GM12878 (cell line): ENCODE data around the gene CBX2. TPM values are rescaled to one million over a fixed set of nuclear protein-coding genes. Genes with fewer than 3 reads are reported as not detected.

Experiments
- ATAC-seq: fragments of 200-7000 bp; cut with Tn5 transposase; 3 replicates; pipeline ENCODE4 v1.9.1; 2020; ENCODE audit warnings: mild to moderate bottlenecking, moderate library complexity
- BruUV-seq: library from RNA; stranded (reverse); fragments of 400-500 nt; replicated peaks from 2 replicates; lab custom pipeline; 2021; lab: Mats Ljungman, UMichigan
- CTCF ChIA-PET: fragments of 300-600 bp; sonication (Branson Sonifier 250); formaldehyde crosslinking; extraction: SDS; loops from one replicate; lab custom pipeline; 2021; ENCODE audit warnings: inconsistent platforms; lab: Yijun Ruan, JAX
- POLR2A ChIA-PET: fragments of 350-600 bp; formaldehyde crosslinking; extraction: SDS; loops from one replicate; lab custom pipeline; 2021; ENCODE audit warnings: inconsistent platforms; lab: Charles Lee
- RAD21 ChIA-PET: fragments of 300-600 bp; sonication (Branson Sonifier 250); formaldehyde crosslinking; loops from one replicate; lab custom pipeline; 2023; ENCODE audit warnings: antibody characterized with exemption; ENCODE audit not compliant: unreplicated experiment; lab: Charles Lee
- SMC1A ChIA-PET: fragments of 300-600 bp; sonication (Branson Sonifier 250); formaldehyde crosslinking; loops from one replicate; lab custom pipeline; 2023; ENCODE audit not compliant: unreplicated experiment, uncharacterized antibody; lab: Charles Lee
- DNase-seq: peaks from one replicate; pipeline ENCODE4 v3.0.0-alpha.2; 2011; ENCODE audit warnings: low read depth, low spot score
- FAIRE-seq: peaks from 3 replicates; lab custom pipeline; 2011; peaks lifted over from hg19 to GRCh38; lab: Jason Lieb, UNC
- H2AFZ ChIP-seq: 2 replicates; pipeline ENCODE4 v1.6.0; 2011; ENCODE audit warnings: low read depth, low read length, control low read depth; ENCODE audit not compliant: control insufficient read depth
- H3K27ac ChIP-seq: 2 replicates; pipeline ENCODE4 v1.5.1; 2011; ENCODE audit warnings: control low read depth; ENCODE audit not compliant: control insufficient read depth, insufficient read depth
- H3K27me3 ChIP-seq, 2 experiments: replicated peaks in 1 of 2; 2 replicates each; pipeline versions ENCODE4 v1.6.0 to v1.6.1; 2011; ENCODE audit warnings: low read length in 1 of 2; ENCODE audit not compliant: control insufficient read depth in 2 of 2, insufficient read depth in 2 of 2
- H3K36me3 ChIP-seq, 2 experiments: 2 replicates each; pipeline ENCODE4 v1.5.1; 2011; ENCODE audit warnings: low read length in 1 of 2; ENCODE audit not compliant: control insufficient read depth in 2 of 2, insufficient read depth in 2 of 2
- H3K4me1 ChIP-seq: 2 replicates; pipeline ENCODE4 v1.6.1; 2011; ENCODE audit warnings: mild to moderate bottlenecking, low read length, moderate library complexity, mixed read lengths; ENCODE audit not compliant: control insufficient read depth, insufficient read depth
- H3K4me2 ChIP-seq: 2 replicates; pipeline ENCODE4 v1.6.0; 2011; ENCODE audit warnings: control low read depth; ENCODE audit not compliant: control insufficient read depth, insufficient read depth
- H3K4me3 ChIP-seq: fragments of 200-600 bp; sonication (generic); 2 replicates; pipeline ENCODE4 v1.5.1; 2016
- H3K79me2 ChIP-seq: 2 replicates; pipeline ENCODE4 v1.6.0; 2011; ENCODE audit warnings: low read length; ENCODE audit not compliant: control insufficient read depth, insufficient read depth
- H3K9ac ChIP-seq: 2 replicates; pipeline ENCODE4 v1.8.0; 2011; ENCODE audit warnings: low read length, control low read depth, mixed read lengths; ENCODE audit not compliant: control insufficient read depth, insufficient read depth
- H3K9me3 ChIP-seq: replicated peaks from 3 replicates; pipeline ENCODE4 v1.5.1; 2011; ENCODE audit warnings: mild to moderate bottlenecking, low read length; ENCODE audit not compliant: control insufficient read depth, insufficient read depth
- H4K20me1 ChIP-seq: 2 replicates; pipeline ENCODE4 v1.6.0; 2011; ENCODE audit not compliant: control insufficient read depth, insufficient read depth
- BHLHE40 ChIP-seq, 2 experiments: fragments of 450-650 bp in 1 of 2; IDR thresholded peaks; 2 replicates each; pipeline ENCODE4 v1.6.1; 2011 to 2017; ENCODE audit warnings: low read depth in 2 of 2, borderline replicate concordance in 1 of 2, improper control_type of control experiment in 1 of 2, low read length in 1 of 2, mild to moderate bottlenecking in 1 of 2
- BMI1 ChIP-seq: fragments of 450-650 bp; IDR thresholded peaks from 2 replicates; pipeline ENCODE4 v1.6.1; 2016; ENCODE audit warnings: mild to moderate bottlenecking, moderate library complexity, borderline replicate concordance
- BRCA1 ChIP-seq: IDR thresholded peaks from 2 replicates; pipeline ENCODE4 v1.6.1; 2011; ENCODE audit warnings: low read depth, low read length, improper control_type of control experiment
- CEBPB ChIP-seq, 2 experiments: fragments of 150-350 bp in 1 of 2; IDR thresholded peaks; 2 replicates each; pipeline ENCODE4 v1.6.1; 2012 to 2014; ENCODE audit warnings: low read depth in 2 of 2, low read length in 2 of 2, borderline replicate concordance in 1 of 2, inconsistent platforms in 1 of 2
- DPF2 ChIP-seq: fragments of 450-650 bp; IDR thresholded peaks from 2 replicates; pipeline ENCODE4 v1.6.1; 2017; ENCODE audit warnings: mild to moderate bottlenecking
- E4F1 ChIP-seq: fragments of 450-650 bp; IDR thresholded peaks from 2 replicates; pipeline ENCODE4 v1.6.1; 2018; ENCODE audit warnings: borderline replicate concordance, mild to moderate bottlenecking; ENCODE audit not compliant: partially characterized antibody
- GATAD2B ChIP-seq: fragments of 450-650 bp; conservative IDR thresholded peaks from 2 replicates; pipeline ENCODE4 v1.6.1; 2017; ENCODE audit warnings: low read depth, mild to moderate bottlenecking, moderate library complexity
- PKNOX1 ChIP-seq: fragments of 450-650 bp; IDR thresholded peaks from 2 replicates; pipeline ENCODE4 v1.6.1; 2016; ENCODE audit warnings: mild to moderate bottlenecking
- POU2F2 ChIP-seq: IDR thresholded peaks from 3 replicates; pipeline ENCODE4 v1.6.1; 2011; ENCODE audit warnings: low read depth, mild to moderate bottlenecking, low read length, borderline replicate concordance
- RAD21 ChIP-seq: IDR thresholded peaks from 2 replicates; pipeline ENCODE4 v1.6.1; 2011; ENCODE audit warnings: mild to moderate bottlenecking, low read depth, low read length, moderate library complexity; ENCODE audit not compliant: insufficient read depth
- RAD51 ChIP-seq: fragments of 450-650 bp; IDR thresholded peaks from 2 replicates; pipeline ENCODE4 v1.6.1; 2016; ENCODE audit warnings: moderate library complexity, mild to moderate bottlenecking, inconsistent platforms
- RBBP5 ChIP-seq: fragments of 200-600 bp; sonication (generic); conservative IDR thresholded peaks from 2 replicates; pipeline ENCODE4 v1.6.1; 2016
- TBL1XR1 ChIP-seq: IDR thresholded peaks from 2 replicates; pipeline ENCODE4 v1.6.1; 2012; ENCODE audit warnings: low read depth, low read length, improper control_type of control experiment
- WRNIP1 ChIP-seq: IDR thresholded peaks from 2 replicates; pipeline ENCODE4 v1.6.1; 2011; ENCODE audit warnings: low read depth, low read length, improper control_type of control experiment, borderline replicate concordance
- YBX1 ChIP-seq: fragments of 450-650 bp; IDR thresholded peaks from 2 replicates; pipeline ENCODE4 v1.6.1; 2016; ENCODE audit warnings: antibody characterized with exemption
- ZNF622 ChIP-seq: fragments of 450-650 bp; IDR thresholded peaks from 2 replicates; pipeline ENCODE4 v1.6.1; 2017; ENCODE audit warnings: mild to moderate bottlenecking, inconsistent platforms
- ZZZ3 ChIP-seq: IDR thresholded peaks from 2 replicates; pipeline ENCODE4 v1.6.1; 2011; ENCODE audit warnings: low read depth; ENCODE audit not compliant: control insufficient read depth, insufficient read length
- WGBS: methylation state at CpG from one replicate; pipeline ENCODE4 v1.1.6; 2016; ENCODE audit warnings: low lambda C conversion rate; ENCODE audit not compliant: insufficient replicate concordance, insufficient coverage; ENCODE audit errors: missing lambda C conversion rate; 5-methylcytosine and 5-hydroxymethylcytosine counted together
- in situ Hi-C: fragments of 300-500 bp; cut with MboI; formaldehyde crosslinking; loops from 9 replicates; pipeline ENCODE4 v1.14.3; 2018; ENCODE audit warnings: mixed read lengths
- intact Hi-C: fragments of 100-400 bp; cut with micrococcal nuclease; formaldehyde crosslinking; loops from one replicate; pipeline ENCODE4 v1.14.2; 2022; ENCODE audit not compliant: unreplicated experiment
- polyA plus RNA-seq, 11 experiments: library from polyadenylated mRNA; depleted of rRNA in 4 of 11; unstranded in 6 of 11; stranded (reverse) in 5 of 11; fragments of >200 nt; fragmentation: Nextera tagmentation in 4 of 11; fragmentation: Illumina TruSeq in 1 of 11; extraction: Ambion mirVana in 4 of 11; extraction: Trizol in 1 of 11; gene quantifications; 1 replicate in 1 of 11; 2 replicates in 10 of 11; pipeline versions ENCODE4 v1.2.1 to v1.2.3, GENCODE V29; 2011 to 2016; ENCODE audit warnings: inconsistent platforms in 2 of 11, missing spikeins in 2 of 11, low read depth in 1 of 11
- total RNA-seq, 4 experiments: library from RNA; depleted of rRNA in 3 of 4; stranded (reverse); fragments of >200 nt in 3 of 4; fragmentation: Illumina TruSeq in 1 of 4; extraction: Trizol in 1 of 4; gene quantifications; 2 replicates each; pipeline versions ENCODE4 v1.2.1 to v1.2.3, GENCODE V29; 2013 to 2021

Gene CBX2
- total and polyA plus RNA-seq, 10 of the 15 experiments (the other 5 are each of a cell fraction or from before 2014, with no cell fraction given), result 0.35 to 7.5 (median 4.2) TPM

GRCh38 chr17:79746889-79747507, 30.9 kb upstream of the CBX2 start:
- H3K9ac ChIP-seq, result no peak overlapping the region

More at GRCh38 chr17:79746889-79747507, 30.9 kb upstream of the CBX2 start:
- TF ChIP-seq BMI1 (no peak), CEBPB (IDR thresholded peaks at IDR 0.05; ENCODE audit: borderline replicate concordance in 1 of 2, low read depth in 2 of 2, low read length in 2 of 2) (no peak), TBL1XR1 (no peak), ZNF622 (no peak), PKNOX1 (no peak), BHLHE40 (IDR thresholded peaks at IDR 0.05; ENCODE audit: borderline replicate concordance in 1 of 2, low read depth in 2 of 2, low read length in 1 of 2) (no peak), WRNIP1 (no peak), RBBP5 (no peak), RAD51 (no peak), POU2F2 (no peak), BRCA1 (no peak), YBX1 (no peak), GATAD2B (no peak), RAD21 (no peak), DPF2 (no peak), E4F1 (no peak), ZZZ3 (no peak)
- no peaks in the 10 kb centered on the region for H4K20me1 ChIP-seq
- intact Hi-C loops, result loop anchor here (2.0 to 5.0 kb wide), 2 partner anchors 90 to 228 kb away; partner anchors contain the start of gene CBX4
- H3K36me3 ChIP-seq, result no peaks in the 10 kb centered on the region
- peaks cover 13% of the 10 kb centered on the region for H3K4me1 ChIP-seq
- ATAC-seq (no peak), DNase-seq (no peak), FAIRE-seq (no peak)
- BruUV-seq, result no TSS peak
- no peaks in the 10 kb centered on the region for H3K79me2 ChIP-seq
- no peak overlapping the region for H3K27ac ChIP-seq
- H3K27me3 ChIP-seq, result peaks cover 0 to 4% of the 10 kb centered on the region in 2 experiments; a peak in 2 of 4 replicates
- H3K9me3 ChIP-seq, result no peaks in the 10 kb centered on the region
- no peak overlapping the region for H3K4me3 ChIP-seq
- H2AFZ ChIP-seq, result no peak overlapping the region
- H3K4me2 ChIP-seq, result no peak overlapping the region
- ChIA-PET SMC1A (no interaction called here), POLR2A (no interaction called here), CTCF (interaction anchor here (0.8 to 2.3 kb wide), 9 partner anchors 13 to 251 kb away, joined by 3 to 13 read pairs (median 5); no protein-coding TSS in a partner anchor), RAD21 (interaction anchor here (1.3 kb wide), 1 partner anchor 64 kb away, joined by 10 read pairs; no protein-coding TSS in a partner anchor)
- in situ Hi-C loops, result no loop called here
- WGBS, result 51% methylated on average over 22 of the region's 22 CpGs
